ENCODE measurements around the gene ROBO3. TPM values are rescaled to one million over a fixed set of nuclear protein-coding genes. Genes with fewer than 3 reads are reported as not detected.

Gene ROBO3
- total RNA-seq, 1 experiment from 2014 or later = 6.2 TPM

DNA sequence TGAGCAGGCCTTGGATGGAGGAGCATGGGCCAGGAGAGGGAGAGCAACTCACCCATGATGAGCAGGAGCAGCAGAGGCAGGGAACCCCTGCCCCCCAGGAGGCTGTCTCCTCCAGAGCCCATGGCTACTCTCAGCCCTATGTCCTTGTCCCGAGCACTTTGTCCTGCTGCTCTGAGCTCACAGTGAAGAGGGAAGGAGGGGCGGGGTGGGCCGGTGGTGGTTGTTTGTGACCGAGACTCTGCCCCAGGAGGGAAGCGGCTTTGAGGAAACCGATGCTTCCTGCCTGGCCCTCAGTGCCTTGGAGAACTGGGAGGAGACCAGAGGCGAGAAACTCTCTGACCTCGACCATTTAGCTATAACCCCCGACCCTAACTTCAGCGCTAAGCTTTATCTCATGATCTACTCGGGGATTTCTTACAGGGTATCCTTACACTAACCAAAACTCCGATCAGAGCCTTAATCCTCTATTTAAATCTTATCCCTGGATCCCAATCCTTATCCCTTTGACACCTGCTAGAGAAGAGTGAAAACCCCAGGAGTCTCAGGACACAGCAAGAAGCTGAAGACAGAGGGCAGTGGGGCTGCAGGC, 32.5 kb downstream of the ROBO3 start, which contains the start of gene ROBO4:
Gene ROBO4 (minus strand): TSS at position 192 of the 589 bp plus-strand sequence. CDS start 70 bp downstream, at position 122.
- Mint-ChIP-seq H3K36me3 (ENCODE audit: insufficient read depth, unreplicated experiment) (no peaks in the 10 kb centered on the region), H3K27ac (ENCODE audit: unreplicated experiment) (no peak within 1 kb of the TSS), H3K27me3 (ENCODE audit: insufficient read depth, unreplicated experiment) (peaks cover 17% of the 10 kb centered on the region), H3K4me3 (ENCODE audit: unreplicated experiment) (no peak within 1 kb of the TSS), H3K9me3 (ENCODE audit: unreplicated experiment) (no peaks in the 10 kb centered on the region), H3K4me1 (ENCODE audit: low read depth, unreplicated experiment) (no peaks in the 10 kb centered on the region)
- TF ChIP-seq, protein P1, sequence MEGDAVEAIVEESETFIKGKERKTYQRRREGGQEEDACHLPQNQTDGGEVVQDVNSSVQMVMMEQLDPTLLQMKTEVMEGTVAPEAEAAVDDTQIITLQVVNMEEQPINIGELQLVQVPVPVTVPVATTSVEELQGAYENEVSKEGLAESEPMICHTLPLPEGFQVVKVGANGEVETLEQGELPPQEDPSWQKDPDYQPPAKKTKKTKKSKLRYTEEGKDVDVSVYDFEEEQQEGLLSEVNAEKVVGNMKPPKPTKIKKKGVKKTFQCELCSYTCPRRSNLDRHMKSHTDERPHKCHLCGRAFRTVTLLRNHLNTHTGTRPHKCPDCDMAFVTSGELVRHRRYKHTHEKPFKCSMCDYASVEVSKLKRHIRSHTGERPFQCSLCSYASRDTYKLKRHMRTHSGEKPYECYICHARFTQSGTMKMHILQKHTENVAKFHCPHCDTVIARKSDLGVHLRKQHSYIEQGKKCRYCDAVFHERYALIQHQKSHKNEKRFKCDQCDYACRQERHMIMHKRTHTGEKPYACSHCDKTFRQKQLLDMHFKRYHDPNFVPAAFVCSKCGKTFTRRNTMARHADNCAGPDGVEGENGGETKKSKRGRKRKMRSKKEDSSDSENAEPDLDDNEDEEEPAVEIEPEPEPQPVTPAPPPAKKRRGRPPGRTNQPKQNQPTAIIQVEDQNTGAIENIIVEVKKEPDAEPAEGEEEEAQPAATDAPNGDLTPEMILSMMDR (IDR thresholded peaks at IDR 0.05; ENCODE audit: insufficient read depth in 1 of 2, low read depth in 1 of 2, low read length in 1 of 2, severe bottlenecking in 1 of 2, unreplicated experiment in 1 of 2) = no peak
- H3K27me3 ChIP-seq (replicated peaks; ENCODE audit: control insufficient read depth, insufficient read depth, low read length) = peaks cover 6% of the 10 kb centered on the region
- POLR2A ChIA-PET = no interaction called here
- H3K4me1 ChIP-seq = no peaks in the 10 kb centered on the region
- DNase-seq = no peak
- no peak within 1 kb of the TSS for H3K4me3 ChIP-seq (ENCODE audit: low read depth, low read length)
- BruUV-seq (replicated peaks) = no TSS peak
- intact Hi-C loops (cut with micrococcal nuclease; ENCODE audit: unreplicated experiment) = no loop called here
- no peaks in the 10 kb centered on the region for H3K9me3 ChIP-seq
- CTCF ChIA-PET = interaction anchor here (0.7 to 1.4 kb wide), 2 partner anchors 21 to 34 kb away, joined by 3 to 5 read pairs; no protein-coding TSS in a partner anchor
- H3K36me3 ChIP-seq (ENCODE audit: control insufficient read depth, insufficient read depth, low read length) = no peaks in the 10 kb centered on the region

DNA sequence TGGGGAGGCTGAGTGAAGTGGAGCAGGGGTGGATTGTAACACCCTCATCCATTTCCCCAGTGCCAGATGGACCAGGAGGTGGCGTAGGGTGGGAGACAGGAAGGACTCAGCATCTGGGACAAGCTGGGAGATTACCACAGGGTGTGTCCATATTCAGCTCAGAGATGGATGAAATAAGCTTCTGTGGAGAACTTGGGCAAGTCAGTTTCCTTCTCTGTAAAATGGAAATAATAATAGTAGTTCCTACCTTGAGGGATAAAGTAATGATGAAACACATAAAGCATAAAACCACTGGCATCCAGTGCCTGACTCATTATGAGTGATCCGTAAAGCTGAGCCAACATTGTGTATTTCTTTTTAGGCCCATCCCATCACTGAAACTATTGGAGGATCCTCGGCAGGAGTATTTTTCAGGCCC, 33.0 kb downstream of the ROBO3 start:
- TF ChIP-seq, protein P1 (IDR thresholded peaks at IDR 0.05; ENCODE audit: insufficient read depth in 1 of 2, low read depth in 1 of 2, low read length in 1 of 2, severe bottlenecking in 1 of 2, unreplicated experiment in 1 of 2) = no peak
- no peak overlapping the region for H3K4me3 ChIP-seq (ENCODE audit: low read depth, low read length)
- BruUV-seq (replicated peaks) = no TSS peak
- H3K4me3 Mint-ChIP-seq (ENCODE audit: unreplicated experiment) = no peak overlapping the region
- no peaks in the 10 kb centered on the region for H3K36me3 Mint-ChIP-seq (ENCODE audit: insufficient read depth, unreplicated experiment)
- H3K4me1 ChIP-seq = no peaks in the 10 kb centered on the region
- H3K4me1 Mint-ChIP-seq (ENCODE audit: low read depth, unreplicated experiment) = no peaks in the 10 kb centered on the region
- H3K27me3 Mint-ChIP-seq (ENCODE audit: insufficient read depth, unreplicated experiment) = peaks cover 14% of the 10 kb centered on the region
- H3K9me3 ChIP-seq = no peaks in the 10 kb centered on the region
- no peaks in the 10 kb centered on the region for H3K9me3 Mint-ChIP-seq (ENCODE audit: unreplicated experiment)
- ChIA-PET POLR2A (no interaction called here), CTCF (interaction anchor here (1.4 kb wide), 1 partner anchor 22 kb away, joined by 5 read pairs; no protein-coding TSS in a partner anchor)
- no peaks in the 10 kb centered on the region for H3K36me3 ChIP-seq (ENCODE audit: control insufficient read depth, insufficient read depth, low read length)
- H3K27ac Mint-ChIP-seq (ENCODE audit: unreplicated experiment) = no peak overlapping the region
- peaks cover 6% of the 10 kb centered on the region for H3K27me3 ChIP-seq (replicated peaks; ENCODE audit: control insufficient read depth, insufficient read depth, low read length)
- intact Hi-C loops (cut with micrococcal nuclease; ENCODE audit: unreplicated experiment) = no loop called here
- DNase-seq = peak in 1 of 2 experiments; percentile 25

DNA sequence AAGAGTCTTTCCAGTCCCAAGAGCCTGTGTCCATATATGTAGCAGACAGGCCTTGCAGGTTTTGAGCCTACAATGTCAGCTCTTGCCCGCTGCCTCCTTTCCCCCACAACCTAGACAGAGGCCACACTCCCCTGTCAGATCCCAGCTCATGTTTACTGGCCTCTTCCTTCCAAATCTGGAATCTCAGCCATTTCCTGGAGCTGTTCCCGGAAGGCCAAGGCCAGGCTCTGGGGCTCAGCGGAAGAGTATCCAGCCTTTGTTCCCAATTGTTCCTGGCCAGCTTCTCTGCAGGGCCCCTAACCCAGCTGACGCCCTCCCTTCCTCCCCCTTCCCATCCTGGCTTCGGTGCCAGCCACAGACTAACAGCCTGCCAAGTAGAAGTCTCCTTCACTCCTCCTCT, 33.5 kb downstream of the ROBO3 start:
- Histone ChIP-seq H3K9me3 (no peaks in the 10 kb centered on the region), H3K27me3 (replicated peaks; ENCODE audit: control insufficient read depth, insufficient read depth, low read length) (peaks cover 6% of the 10 kb centered on the region), H3K36me3 (ENCODE audit: control insufficient read depth, insufficient read depth, low read length) (no peaks in the 10 kb centered on the region), H3K4me3 (ENCODE audit: low read depth, low read length) (no peak overlapping the region), H3K4me1 (no peaks in the 10 kb centered on the region)
- no TSS peak for BruUV-seq (replicated peaks)
- intact Hi-C loops (cut with micrococcal nuclease; ENCODE audit: unreplicated experiment) = no loop called here
- no peak overlapping the region for H3K27ac Mint-ChIP-seq (ENCODE audit: unreplicated experiment)
- TF ChIP-seq, protein P1 (IDR thresholded peaks at IDR 0.05; ENCODE audit: insufficient read depth in 1 of 2, low read depth in 1 of 2, low read length in 1 of 2, severe bottlenecking in 1 of 2, unreplicated experiment in 1 of 2) = no peak
- no peaks in the 10 kb centered on the region for H3K9me3 Mint-ChIP-seq (ENCODE audit: unreplicated experiment)
- H3K27me3 Mint-ChIP-seq (ENCODE audit: insufficient read depth, unreplicated experiment) = peaks cover 13% of the 10 kb centered on the region
- no peaks in the 10 kb centered on the region for H3K4me1 Mint-ChIP-seq (ENCODE audit: low read depth, unreplicated experiment)
- POLR2A ChIA-PET = no interaction called here
- CTCF ChIA-PET = interaction anchor here (0.6 to 1.4 kb wide), 2 partner anchors 22 to 37 kb away, joined by 5 to 7 read pairs; no protein-coding TSS in a partner anchor
- peak in 1 of 2 experiments; percentile 21 for DNase-seq
- no peak overlapping the region for H3K4me3 Mint-ChIP-seq (ENCODE audit: unreplicated experiment)
- no peaks in the 10 kb centered on the region for H3K36me3 Mint-ChIP-seq (ENCODE audit: insufficient read depth, unreplicated experiment)
